Measurements from ENCODE around the gene ANKFN1. TPM values are rescaled to one million over a fixed set of nuclear protein-coding genes. Genes with fewer than 3 reads are reported as not detected.

ANKFN1 gene
- polyA plus RNA-seq, 3 donors = not detected

GRCh38 chr17:56269556-56270389 is 116.5 kb downstream of the ANKFN1 start:
- Histone ChIP-seq H2AFZ (ENCODE audit: insufficient read depth, low read depth, low read length, poor library complexity, severe bottlenecking) (no peak overlapping the region), H3K4me2 (replicated peaks; ENCODE audit: extremely low read depth, low read length, poor library complexity, severe bottlenecking) (no peak overlapping the region), H3K36me3 (replicated peaks in 1 of 2; ENCODE audit: control insufficient read depth in 1 of 2, insufficient read depth in 2 of 2, low read length in 2 of 2) (no peaks in the 10 kb centered on the region), H3K79me2 (ENCODE audit: insufficient read depth, low read length) (no peaks in the 10 kb centered on the region), H4K20me1 (ENCODE audit: insufficient read depth, low read length) (no peaks in the 10 kb centered on the region), H3K4me3 (replicated peaks in 1 of 3; ENCODE audit: low read depth in 2 of 3, low read length in 3 of 3) (no peak overlapping the region), H3K4me1 (ENCODE audit: control insufficient read depth in 1 of 2, insufficient read depth in 2 of 2, low read length in 2 of 2) (no peaks in the 10 kb centered on the region), H3K27ac (ENCODE audit: low read depth in 1 of 2, low read length in 2 of 2) (no peak overlapping the region), H3K9ac (ENCODE audit: insufficient read depth, low read length, poor library complexity, severe bottlenecking) (no peak overlapping the region), H3K9me3 (replicated peaks in 1 of 2; ENCODE audit: control insufficient read depth in 1 of 2, insufficient read depth in 1 of 2, low read length in 2 of 2) (no peaks in the 10 kb centered on the region), H3K27me3 (ENCODE audit: control insufficient read depth in 2 of 2, insufficient read depth in 2 of 2, low read length in 2 of 2) (no peaks in the 10 kb centered on the region)
- intact Hi-C loops (cut with micrococcal nuclease) = no loop called here
- Mint-ChIP-seq H3K36me3 (no peaks in the 10 kb centered on the region), H3K4me1 (no peaks in the 10 kb centered on the region), H3K4me3 (no peak overlapping the region), H3K27me3 (ENCODE audit: low read depth in 3 of 3) (peaks cover 0 to 2% (median 1%) of the 10 kb centered on the region in 3 donors), H3K9me3 (peaks cover 0 to 5% (median 2%) of the 10 kb centered on the region in 7 donors), H3K27ac (no peak overlapping the region)
- 88% methylated on average over 3 of the region's 6 CpGs for WGBS (ENCODE audit: insufficient coverage)
- TF ChIP-seq CTCF (IDR thresholded peaks at IDR 0.05) = no peak
- DNase-seq = no peak

- no peaks in the 10 kb centered on the region for H3K36me3 Mint-ChIP-seq
- no peak for DNase-seq
- Histone ChIP-seq H4K20me1 (ENCODE audit: insufficient read depth, low read length) (no peaks in the 10 kb centered on the region), H3K4me2 (replicated peaks; ENCODE audit: extremely low read depth, low read length, poor library complexity, severe bottlenecking) (no peak overlapping the region), H3K4me1 (ENCODE audit: control insufficient read depth in 1 of 2, insufficient read depth in 2 of 2, low read length in 2 of 2) (no peaks in the 10 kb centered on the region), H2AFZ (ENCODE audit: insufficient read depth, low read depth, low read length, poor library complexity, severe bottlenecking) (no peak overlapping the region), H3K36me3 (replicated peaks in 1 of 2; ENCODE audit: control insufficient read depth in 1 of 2, insufficient read depth in 2 of 2, low read length in 2 of 2) (no peaks in the 10 kb centered on the region), H3K79me2 (ENCODE audit: insufficient read depth, low read length) (no peaks in the 10 kb centered on the region), H3K9me3 (replicated peaks in 1 of 2; ENCODE audit: control insufficient read depth in 1 of 2, insufficient read depth in 1 of 2, low read length in 2 of 2) (no peaks in the 10 kb centered on the region), H3K27me3 (ENCODE audit: control insufficient read depth in 2 of 2, insufficient read depth in 2 of 2, low read length in 2 of 2) (no peaks in the 10 kb centered on the region), H3K27ac (ENCODE audit: low read depth in 1 of 2, low read length in 2 of 2) (no peak overlapping the region), H3K4me3 (replicated peaks in 1 of 3; ENCODE audit: low read depth in 2 of 3, low read length in 3 of 3) (no peak overlapping the region), H3K9ac (ENCODE audit: insufficient read depth, low read length, poor library complexity, severe bottlenecking) (no peak overlapping the region)
- TF ChIP-seq CTCF (IDR thresholded peaks at IDR 0.05) = no peak
- WGBS (ENCODE audit: insufficient coverage) = 100% methylated on average over 2 of the region's 3 CpGs
- peaks cover 0 to 2% (median 2%) of the 10 kb centered on the region in 3 donors for H3K27me3 Mint-ChIP-seq (ENCODE audit: low read depth in 3 of 3)
- H3K4me1 Mint-ChIP-seq = no peaks in the 10 kb centered on the region
- intact Hi-C loops (cut with micrococcal nuclease) = no loop called here
- peaks cover 0 to 4% (median 0%) of the 10 kb centered on the region in 7 donors for H3K9me3 Mint-ChIP-seq
- H3K27ac Mint-ChIP-seq = no peak overlapping the region
- no peak overlapping the region for H3K4me3 Mint-ChIP-seq
These were observed 121.2 kb downstream of the ANKFN1 start for GRCh38 chr17:56274491-56274890.
